ENCODE data around the gene EDEM3.

EDEM3 gene

DNA sequence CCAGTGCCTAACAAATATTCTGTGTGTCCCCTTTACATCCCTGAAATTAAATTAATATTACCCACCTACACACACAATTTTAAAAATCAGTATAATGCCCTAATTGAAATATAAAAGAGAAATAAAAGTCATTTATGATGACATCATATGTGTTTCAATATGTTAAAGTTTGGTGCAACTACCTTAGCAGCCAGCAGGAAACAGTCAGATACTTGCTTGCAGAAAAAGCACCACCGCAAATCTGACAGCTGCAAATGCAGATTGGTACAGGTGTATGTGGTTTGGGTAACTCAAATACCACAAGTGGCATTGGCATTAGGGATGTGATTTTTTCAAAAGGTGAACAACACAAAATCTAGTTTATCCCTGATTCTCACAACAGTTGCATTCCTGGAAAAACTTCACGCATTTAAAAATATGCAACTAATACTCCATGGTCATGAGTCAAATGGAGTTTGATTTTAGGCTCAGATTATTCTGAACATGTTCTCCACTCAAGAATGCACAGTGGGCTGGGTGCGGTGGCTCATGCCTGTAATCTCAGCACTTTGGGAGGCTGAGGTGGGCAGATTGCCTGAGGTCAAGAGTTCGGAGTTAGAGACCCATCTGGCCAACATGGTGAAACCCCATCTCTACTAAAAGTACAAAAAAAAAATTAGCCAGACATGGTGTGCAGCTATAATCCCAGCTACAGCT, 106.3 kb downstream of the EDEM3 start:
- Histone ChIP-seq H3K27me3 (ENCODE audit: insufficient read depth, low read length, poor library complexity, severe bottlenecking) (no peaks in the 10 kb centered on the region), H3K79me2 (ENCODE audit: insufficient read depth, low read length) (no peaks in the 10 kb centered on the region), H2AFZ (ENCODE audit: low read length) (no peak overlapping the region), H3K9me3 (ENCODE audit: insufficient read depth, low read depth, low read length) (no peaks in the 10 kb centered on the region), H4K20me1 (ENCODE audit: insufficient read depth, low read length, poor library complexity, severe bottlenecking) (no peaks in the 10 kb centered on the region), H3F3A (ENCODE audit: low read depth) (no peaks in the 10 kb centered on the region), H3K36me3 (ENCODE audit: insufficient read depth, low read length) (no peaks in the 10 kb centered on the region), H3K9me2 (replicated peaks; ENCODE audit: low read depth, low read length) (no peaks in the 10 kb centered on the region), H3K4me1 (ENCODE audit: insufficient read depth, low read length, poor library complexity, severe bottlenecking) (no peaks in the 10 kb centered on the region), H3K9ac (ENCODE audit: low read depth, low read length, poor library complexity, severe bottlenecking) (no peak overlapping the region), H3K4me2 (ENCODE audit: low read depth, low read length, poor library complexity, severe bottlenecking) (no peak overlapping the region), H3K4me3 (ENCODE audit: low read length, poor library complexity, severe bottlenecking) (no peak overlapping the region)
- TF ChIP-seq, protein P1, sequence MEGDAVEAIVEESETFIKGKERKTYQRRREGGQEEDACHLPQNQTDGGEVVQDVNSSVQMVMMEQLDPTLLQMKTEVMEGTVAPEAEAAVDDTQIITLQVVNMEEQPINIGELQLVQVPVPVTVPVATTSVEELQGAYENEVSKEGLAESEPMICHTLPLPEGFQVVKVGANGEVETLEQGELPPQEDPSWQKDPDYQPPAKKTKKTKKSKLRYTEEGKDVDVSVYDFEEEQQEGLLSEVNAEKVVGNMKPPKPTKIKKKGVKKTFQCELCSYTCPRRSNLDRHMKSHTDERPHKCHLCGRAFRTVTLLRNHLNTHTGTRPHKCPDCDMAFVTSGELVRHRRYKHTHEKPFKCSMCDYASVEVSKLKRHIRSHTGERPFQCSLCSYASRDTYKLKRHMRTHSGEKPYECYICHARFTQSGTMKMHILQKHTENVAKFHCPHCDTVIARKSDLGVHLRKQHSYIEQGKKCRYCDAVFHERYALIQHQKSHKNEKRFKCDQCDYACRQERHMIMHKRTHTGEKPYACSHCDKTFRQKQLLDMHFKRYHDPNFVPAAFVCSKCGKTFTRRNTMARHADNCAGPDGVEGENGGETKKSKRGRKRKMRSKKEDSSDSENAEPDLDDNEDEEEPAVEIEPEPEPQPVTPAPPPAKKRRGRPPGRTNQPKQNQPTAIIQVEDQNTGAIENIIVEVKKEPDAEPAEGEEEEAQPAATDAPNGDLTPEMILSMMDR (conservative IDR thresholded peaks at IDR 0.05; ENCODE audit: low read length), result no peak
- no peak for TF ChIP-seq EZH2phosphoT487 (IDR thresholded peaks at IDR 0.05; ENCODE audit: borderline replicate concordance)

DNA sequence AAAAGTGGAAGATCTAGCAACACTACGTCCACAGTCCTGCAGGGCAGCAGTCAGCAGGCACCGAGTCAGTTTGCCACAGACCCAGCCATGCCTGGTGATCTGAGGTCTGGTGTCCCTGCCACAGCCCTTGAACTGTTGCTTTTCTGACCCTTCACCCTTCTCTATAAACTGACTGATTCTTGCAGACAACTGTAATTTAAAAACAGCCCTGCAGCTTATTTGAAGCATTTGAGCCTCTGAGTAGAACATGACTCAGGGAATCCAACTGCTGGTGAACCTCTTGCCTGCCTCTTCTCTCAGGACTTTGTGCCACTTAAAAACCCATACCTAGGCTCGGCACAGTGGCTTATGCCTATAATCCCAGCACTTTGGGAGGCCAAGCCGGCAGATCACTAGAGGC, 107.2 kb downstream of the EDEM3 start:
- no peak overlapping the region for H3K9ac ChIP-seq (ENCODE audit: low read depth, low read length, poor library complexity, severe bottlenecking)
- H3K27me3 ChIP-seq (ENCODE audit: insufficient read depth, low read length, poor library complexity, severe bottlenecking), result no peaks in the 10 kb centered on the region
- no peaks in the 10 kb centered on the region for H3K4me1 ChIP-seq (ENCODE audit: insufficient read depth, low read length, poor library complexity, severe bottlenecking)
- H3K9me3 ChIP-seq (ENCODE audit: insufficient read depth, low read depth, low read length), result no peaks in the 10 kb centered on the region
- no peaks in the 10 kb centered on the region for H4K20me1 ChIP-seq (ENCODE audit: insufficient read depth, low read length, poor library complexity, severe bottlenecking)
- no peak overlapping the region for H3K4me2 ChIP-seq (ENCODE audit: low read depth, low read length, poor library complexity, severe bottlenecking)
- no peaks in the 10 kb centered on the region for H3K79me2 ChIP-seq (ENCODE audit: insufficient read depth, low read length)
- H3K4me3 ChIP-seq (ENCODE audit: low read length, poor library complexity, severe bottlenecking), result no peak overlapping the region
- no peak overlapping the region for H2AFZ ChIP-seq (ENCODE audit: low read length)
- no peaks in the 10 kb centered on the region for H3F3A ChIP-seq (ENCODE audit: low read depth)
- TF ChIP-seq EZH2phosphoT487 (IDR thresholded peaks at IDR 0.05; ENCODE audit: borderline replicate concordance), result no peak
- TF ChIP-seq, protein P1 (conservative IDR thresholded peaks at IDR 0.05; ENCODE audit: low read length), result no peak
- no peaks in the 10 kb centered on the region for H3K9me2 ChIP-seq (replicated peaks; ENCODE audit: low read depth, low read length)
- H3K36me3 ChIP-seq (ENCODE audit: insufficient read depth, low read length), result no peaks in the 10 kb centered on the region

GRCh38 chr1:184646824-184647223, 107.8 kb downstream of the EDEM3 start:
- H3K4me2 ChIP-seq (ENCODE audit: low read depth, low read length, poor library complexity, severe bottlenecking), result no peak overlapping the region
- TF ChIP-seq, protein P1 (conservative IDR thresholded peaks at IDR 0.05; ENCODE audit: low read length), result no peak
- no peak for TF ChIP-seq EZH2phosphoT487 (IDR thresholded peaks at IDR 0.05; ENCODE audit: borderline replicate concordance)
- no peak overlapping the region for H3K4me3 ChIP-seq (ENCODE audit: low read length, poor library complexity, severe bottlenecking)

More at GRCh38 chr1:184646824-184647223, 107.8 kb downstream of the EDEM3 start:
- H3K36me3 ChIP-seq (ENCODE audit: insufficient read depth, low read length), result no peaks in the 10 kb centered on the region
- H3K9me3 ChIP-seq (ENCODE audit: insufficient read depth, low read depth, low read length), result no peaks in the 10 kb centered on the region
- no peak overlapping the region for H2AFZ ChIP-seq (ENCODE audit: low read length)
- no peaks in the 10 kb centered on the region for H3K9me2 ChIP-seq (replicated peaks; ENCODE audit: low read depth, low read length)
- H3K4me1 ChIP-seq (ENCODE audit: insufficient read depth, low read length, poor library complexity, severe bottlenecking), result no peaks in the 10 kb centered on the region
- no peaks in the 10 kb centered on the region for H4K20me1 ChIP-seq (ENCODE audit: insufficient read depth, low read length, poor library complexity, severe bottlenecking)
- no peak overlapping the region for H3K9ac ChIP-seq (ENCODE audit: low read depth, low read length, poor library complexity, severe bottlenecking)
- no peaks in the 10 kb centered on the region for H3K27me3 ChIP-seq (ENCODE audit: insufficient read depth, low read length, poor library complexity, severe bottlenecking)
- H3K79me2 ChIP-seq (ENCODE audit: insufficient read depth, low read length), result no peaks in the 10 kb centered on the region
- no peaks in the 10 kb centered on the region for H3F3A ChIP-seq (ENCODE audit: low read depth)

All from Loucy (cell line).